ENCODE data around the gene GAREM2.

GAREM2 gene

DNA sequence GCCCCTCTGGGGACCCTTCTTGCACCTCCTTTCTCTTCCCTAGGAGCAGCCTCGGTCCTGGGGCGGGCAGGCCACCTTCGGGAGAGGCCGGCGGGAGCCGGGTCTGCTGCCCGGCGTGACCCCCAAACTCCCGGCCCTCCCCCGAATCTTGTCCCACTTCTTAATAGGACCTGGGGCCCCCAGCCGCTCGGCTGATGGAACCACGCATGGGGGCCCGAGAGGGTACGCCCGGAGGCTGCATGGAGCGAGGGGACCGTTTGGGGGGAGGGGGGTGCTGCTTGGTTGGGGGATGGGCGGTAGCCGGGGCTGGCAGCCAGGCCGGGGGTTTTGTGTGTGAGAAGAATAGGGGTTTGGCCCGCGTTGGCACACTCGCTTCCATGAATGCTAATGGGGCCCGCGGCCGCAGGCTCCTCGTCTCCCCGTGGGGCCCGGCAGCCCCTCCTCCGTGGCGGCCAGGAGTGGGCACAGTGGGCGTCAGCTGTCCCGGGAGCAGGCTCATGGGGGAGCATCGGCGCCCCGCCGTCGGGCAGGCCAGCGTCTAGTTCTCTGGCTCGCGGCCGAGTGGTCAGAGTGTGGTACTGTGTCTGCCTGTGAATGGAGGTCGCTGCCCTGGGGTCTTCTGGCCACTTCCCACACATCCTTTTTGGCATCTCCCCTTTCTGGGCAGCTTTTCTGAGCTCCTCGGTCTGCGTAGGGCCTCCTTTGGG, 1.0 kb downstream of the GAREM2 start:
- Histone ChIP-seq H3K79me1 (ENCODE audit: low read length) (peaks cover 1% of the 10 kb centered on the region), H2BK5ac (ENCODE audit: low read depth, low read length, poor library complexity) (no peak overlapping the region), H3K4ac (ENCODE audit: low read depth, low read length) (no peak overlapping the region), H3K14ac (ENCODE audit: low read length) (no peak overlapping the region), H2BK12ac (ENCODE audit: low read length) (no peak overlapping the region), H3K27me3 (ENCODE audit: insufficient read depth, low read length) (peaks cover 19% of the 10 kb centered on the region), H4K12ac (ENCODE audit: low read depth, low read length) (no peak overlapping the region), H3K23ac (ENCODE audit: low read length) (no peak overlapping the region), H3K4me1 (ENCODE audit: control insufficient read depth in 1 of 2, insufficient read depth in 2 of 2, low read length in 2 of 2) (peaks cover 0 to under 1% of the 10 kb centered on the region in 2 experiments), H2AFZ (ENCODE audit: insufficient read depth, low read length, poor library complexity) (no peak overlapping the region), H3K79me2 (ENCODE audit: control insufficient read depth, insufficient read depth, low read length, poor library complexity) (no peaks in the 10 kb centered on the region), H4K91ac (ENCODE audit: low read depth, low read length) (no peak overlapping the region), H3K4me3 (ENCODE audit: low read depth, low read length) (no peak overlapping the region), H3K4me2 (ENCODE audit: low read length) (no peak overlapping the region), H3K9me3 (ENCODE audit: insufficient read depth, low read depth, low read length) (no peaks in the 10 kb centered on the region), H2BK120ac (ENCODE audit: insufficient read depth, low read length, poor library complexity) (no peak overlapping the region), H2AK5ac (ENCODE audit: low read length) (no peak overlapping the region), H3K36me3 (ENCODE audit: control insufficient read depth in 1 of 2, insufficient read depth in 2 of 2, low read length in 2 of 2) (no peaks in the 10 kb centered on the region), H3K27ac (ENCODE audit: low read depth, low read length) (no peak overlapping the region), H3K9ac (ENCODE audit: low read length) (no peak overlapping the region), H4K8ac (ENCODE audit: low read depth, low read length) (no peak overlapping the region), H3K18ac (ENCODE audit: low read length) (no peak overlapping the region)
- no peak for DNase-seq
- WGBS (ENCODE audit: extremely low coverage, insufficient coverage, insufficient read length) = no CpG with 5 or more reads among the region's 46 CpGs

DNA sequence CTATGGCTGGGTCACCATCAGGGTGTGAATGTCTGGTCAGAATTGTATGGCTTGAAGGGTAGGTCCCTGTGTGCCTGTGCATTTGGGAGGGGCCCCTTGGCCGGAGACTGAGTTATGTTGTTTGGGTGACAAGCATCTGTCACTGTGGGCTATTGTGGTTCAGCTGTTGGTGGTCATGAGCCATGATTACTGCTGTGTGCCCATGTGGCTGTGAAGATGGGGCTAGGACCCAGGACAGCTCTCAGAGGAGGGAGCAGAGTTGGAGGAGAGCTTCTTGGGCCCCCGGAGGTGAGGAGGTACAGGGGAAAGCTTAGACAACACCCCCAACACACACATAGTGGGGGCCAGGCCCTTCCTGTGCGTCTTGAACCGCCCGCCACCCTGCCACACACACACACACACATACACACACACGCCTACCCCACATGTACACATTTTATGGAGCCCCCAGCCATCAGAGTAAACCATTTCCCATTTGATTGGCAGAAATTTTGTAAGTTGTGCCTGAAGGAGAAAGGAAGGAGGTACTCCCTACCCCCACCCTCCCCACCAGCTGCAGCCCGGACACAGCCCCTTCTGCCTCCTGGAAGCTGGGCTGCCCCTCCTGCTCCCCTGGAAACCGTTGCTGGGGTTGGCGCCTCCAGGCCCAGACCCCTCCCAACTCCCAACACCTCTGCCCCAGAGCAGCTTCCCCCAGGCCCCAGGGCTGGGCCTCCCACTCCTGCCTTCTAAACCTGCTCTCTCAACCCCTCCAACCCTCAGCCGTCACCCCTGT, 2.0 kb downstream of the GAREM2 start:
- Histone ChIP-seq H2BK12ac (ENCODE audit: low read length) (no peak overlapping the region), H3K14ac (ENCODE audit: low read length) (no peak overlapping the region), H4K91ac (ENCODE audit: low read depth, low read length) (no peak overlapping the region), H3K27ac (ENCODE audit: low read depth, low read length) (no peak overlapping the region), H3K79me1 (ENCODE audit: low read length) (peaks cover 1% of the 10 kb centered on the region), H3K4me2 (ENCODE audit: low read length) (no peak overlapping the region), H2BK5ac (ENCODE audit: low read depth, low read length, poor library complexity) (no peak overlapping the region), H2AK5ac (ENCODE audit: low read length) (no peak overlapping the region), H3K9ac (ENCODE audit: low read length) (no peak overlapping the region), H3K4me3 (ENCODE audit: low read depth, low read length) (no peak overlapping the region), H3K23ac (ENCODE audit: low read length) (no peak overlapping the region), H3K9me3 (ENCODE audit: insufficient read depth, low read depth, low read length) (no peaks in the 10 kb centered on the region), H3K27me3 (ENCODE audit: insufficient read depth, low read length) (peaks cover 19% of the 10 kb centered on the region), H2AFZ (ENCODE audit: insufficient read depth, low read length, poor library complexity) (no peak overlapping the region), H4K12ac (ENCODE audit: low read depth, low read length) (no peak overlapping the region), H3K79me2 (ENCODE audit: control insufficient read depth, insufficient read depth, low read length, poor library complexity) (no peaks in the 10 kb centered on the region), H3K4ac (ENCODE audit: low read depth, low read length) (no peak overlapping the region), H3K4me1 (ENCODE audit: control insufficient read depth in 1 of 2, insufficient read depth in 2 of 2, low read length in 2 of 2) (peaks cover 0 to 7% of the 10 kb centered on the region in 2 experiments), H4K8ac (ENCODE audit: low read depth, low read length) (no peak overlapping the region), H3K18ac (ENCODE audit: low read length) (no peak overlapping the region), H2BK120ac (ENCODE audit: insufficient read depth, low read length, poor library complexity) (no peak overlapping the region), H3K36me3 (ENCODE audit: control insufficient read depth in 1 of 2, insufficient read depth in 2 of 2, low read length in 2 of 2) (no peaks in the 10 kb centered on the region)
- DNase-seq = no peak
- no CpG with 5 or more reads among the region's 10 CpGs for WGBS (ENCODE audit: extremely low coverage, insufficient coverage, insufficient read length)

DNA sequence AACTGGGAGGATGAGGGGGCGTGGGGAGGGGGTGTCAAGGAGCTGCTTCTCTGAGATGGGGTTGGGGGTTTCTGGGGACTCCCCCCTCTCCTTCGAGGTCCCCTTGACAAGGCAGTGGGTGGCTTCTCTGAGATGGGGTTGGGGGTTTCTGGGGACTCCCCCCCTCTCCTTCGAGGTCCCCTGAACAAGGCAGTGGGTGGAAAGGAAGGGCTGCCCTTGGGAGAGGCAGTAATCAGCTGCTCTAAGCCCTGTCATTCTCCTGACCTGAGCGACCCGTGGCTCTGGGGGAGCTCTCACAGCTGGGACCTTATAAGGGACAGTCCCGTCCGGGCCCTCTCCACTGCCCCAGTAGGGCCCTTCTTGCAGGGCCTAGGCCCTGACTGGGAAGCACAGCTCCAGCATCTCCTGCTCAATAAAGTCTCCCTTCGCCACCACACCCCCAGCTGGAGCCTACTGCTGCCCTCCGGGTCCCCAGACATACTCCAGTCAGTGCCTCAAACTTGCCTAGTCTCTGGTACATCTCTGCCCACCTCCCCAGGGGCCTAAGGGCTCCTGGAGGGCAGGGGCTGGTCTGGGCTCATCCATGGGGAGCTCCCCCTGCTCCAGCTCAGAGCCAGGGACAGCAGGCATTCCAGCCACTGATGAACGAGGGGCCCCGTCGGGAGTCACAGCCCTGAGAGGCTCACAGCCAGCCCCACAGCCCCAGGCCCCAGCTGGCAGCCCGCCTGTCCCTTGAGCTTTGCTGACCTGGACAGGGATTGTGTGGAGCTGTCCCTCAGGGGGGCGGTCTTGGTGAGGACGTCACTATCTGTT, 2.8 kb downstream of the GAREM2 start:
- no peak overlapping the region for H3K4ac ChIP-seq (ENCODE audit: low read depth, low read length)
- no peak overlapping the region for H4K91ac ChIP-seq (ENCODE audit: low read depth, low read length)
- no peaks in the 10 kb centered on the region for H3K79me2 ChIP-seq (ENCODE audit: control insufficient read depth, insufficient read depth, low read length, poor library complexity)
- H2BK5ac ChIP-seq (ENCODE audit: low read depth, low read length, poor library complexity) = no peak overlapping the region
- no peak overlapping the region for H3K18ac ChIP-seq (ENCODE audit: low read length)
- no peaks in the 10 kb centered on the region for H3K36me3 ChIP-seq (ENCODE audit: control insufficient read depth in 1 of 2, insufficient read depth in 2 of 2, low read length in 2 of 2)
- H3K4me1 ChIP-seq (ENCODE audit: control insufficient read depth in 1 of 2, insufficient read depth in 2 of 2, low read length in 2 of 2) = peaks cover 0 to 7% of the 10 kb centered on the region in 2 experiments
- H3K4me2 ChIP-seq (ENCODE audit: low read length) = no peak overlapping the region
- H3K14ac ChIP-seq (ENCODE audit: low read length) = no peak overlapping the region
- no peak overlapping the region for H2AK5ac ChIP-seq (ENCODE audit: low read length)
- peaks cover 21% of the 10 kb centered on the region for H3K27me3 ChIP-seq (ENCODE audit: insufficient read depth, low read length)
- H3K4me3 ChIP-seq (ENCODE audit: low read depth, low read length) = no peak overlapping the region
- H2BK12ac ChIP-seq (ENCODE audit: low read length) = no peak overlapping the region
- DNase-seq = no peak
- no peak overlapping the region for H4K12ac ChIP-seq (ENCODE audit: low read depth, low read length)
- H2AFZ ChIP-seq (ENCODE audit: insufficient read depth, low read length, poor library complexity) = no peak overlapping the region
- H3K9ac ChIP-seq (ENCODE audit: low read length) = no peak overlapping the region
- H3K27ac ChIP-seq (ENCODE audit: low read depth, low read length) = no peak overlapping the region
- H3K9me3 ChIP-seq (ENCODE audit: insufficient read depth, low read depth, low read length) = no peaks in the 10 kb centered on the region
- WGBS (ENCODE audit: extremely low coverage, insufficient coverage, insufficient read length) = no CpG with 5 or more reads among the region's 15 CpGs
- no peak overlapping the region for H3K23ac ChIP-seq (ENCODE audit: low read length)
- peaks cover 1% of the 10 kb centered on the region for H3K79me1 ChIP-seq (ENCODE audit: low read length)
- no peak overlapping the region for H4K8ac ChIP-seq (ENCODE audit: low read depth, low read length)
- H2BK120ac ChIP-seq (ENCODE audit: insufficient read depth, low read length, poor library complexity) = no peak overlapping the region

DNA sequence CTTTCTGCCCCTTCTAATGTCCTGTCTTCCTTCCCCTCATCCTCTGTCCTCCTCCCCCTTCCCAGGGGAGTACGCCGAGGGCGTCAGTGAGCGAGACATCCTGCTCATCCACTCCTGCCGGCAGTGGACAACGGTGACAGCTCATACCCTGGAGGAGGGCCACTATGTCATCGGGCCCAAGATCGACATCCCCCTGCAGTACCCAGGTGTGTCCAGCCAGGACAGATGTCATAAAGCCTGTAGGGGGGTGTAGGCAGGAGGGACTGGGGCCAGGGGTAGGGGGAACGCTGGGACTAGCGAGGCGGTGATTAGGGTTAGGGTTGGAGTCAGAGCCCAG, 3.4 kb downstream of the GAREM2 start:
- Histone ChIP-seq H2AFZ (ENCODE audit: insufficient read depth, low read length, poor library complexity) (no peak overlapping the region), H4K91ac (ENCODE audit: low read depth, low read length) (no peak overlapping the region), H3K27me3 (ENCODE audit: insufficient read depth, low read length) (peaks cover 21% of the 10 kb centered on the region), H3K4me3 (ENCODE audit: low read depth, low read length) (no peak overlapping the region), H2BK12ac (ENCODE audit: low read length) (no peak overlapping the region), H3K4ac (ENCODE audit: low read depth, low read length) (no peak overlapping the region), H3K18ac (ENCODE audit: low read length) (no peak overlapping the region), H3K36me3 (ENCODE audit: control insufficient read depth in 1 of 2, insufficient read depth in 2 of 2, low read length in 2 of 2) (no peaks in the 10 kb centered on the region), H2AK5ac (ENCODE audit: low read length) (no peak overlapping the region), H3K9ac (ENCODE audit: low read length) (no peak overlapping the region), H3K79me1 (ENCODE audit: low read length) (peaks cover 1% of the 10 kb centered on the region), H2BK120ac (ENCODE audit: insufficient read depth, low read length, poor library complexity) (no peak overlapping the region), H3K79me2 (ENCODE audit: control insufficient read depth, insufficient read depth, low read length, poor library complexity) (no peaks in the 10 kb centered on the region), H3K9me3 (ENCODE audit: insufficient read depth, low read depth, low read length) (no peaks in the 10 kb centered on the region), H3K14ac (ENCODE audit: low read length) (no peak overlapping the region), H4K8ac (ENCODE audit: low read depth, low read length) (no peak overlapping the region), H3K4me1 (ENCODE audit: control insufficient read depth in 1 of 2, insufficient read depth in 2 of 2, low read length in 2 of 2) (peaks cover 0 to 7% of the 10 kb centered on the region in 2 experiments), H2BK5ac (ENCODE audit: low read depth, low read length, poor library complexity) (no peak overlapping the region), H3K4me2 (ENCODE audit: low read length) (no peak overlapping the region), H4K12ac (ENCODE audit: low read depth, low read length) (no peak overlapping the region), H3K23ac (ENCODE audit: low read length) (no peak overlapping the region), H3K27ac (ENCODE audit: low read depth, low read length) (no peak overlapping the region)
- no CpG with 5 or more reads among the region's 11 CpGs for WGBS (ENCODE audit: extremely low coverage, insufficient coverage, insufficient read length)
- no peak for DNase-seq

Data from trophoblast cell (in vitro differentiated cells and primary cell).